Naive thymus-derived CD8-positive, alpha-beta T cell (primary cell): Measurements from ENCODE around the gene MMEL1. TPM values are rescaled to one million over a fixed set of nuclear protein-coding genes. Genes with fewer than 3 reads are reported as not detected.
"Not testable (repeated sequence)": the region's sequence is repeated elsewhere in the genome, so short reads cannot be mapped to it uniquely, and the experiment has no call there.

ENCODE experiments used
- ATAC-seq, 2 donors: fragments of 150-1000 bp; cut with Tn5 transposase in 1 of 2; sonication (Bioruptor Pico), chemical (Tn5 transposase) in 1 of 2; 1 replicate in 1 of 2; 2 replicates in 1 of 2; pipeline ENCODE4 v1.10.0; 2021; ENCODE audit warnings: mild to moderate bottlenecking in 2 of 2, moderate library complexity in 2 of 2
- POLR2A ChIA-PET: fragments of 350-600 bp; sonication (Branson Sonifier 250); formaldehyde crosslinking; loops from one replicate; lab custom pipeline; 2021; ENCODE audit warnings: antibody characterized with exemption; lab: Charles Lee
- DNase-seq, 10 donors: peaks; one replicate each; pipeline versions ENCODE4 v3.0.0 to v3.0.0-alpha.2; 2020 to 2022
- H3K27ac Mint-ChIP-seq, 10 donors: one replicate each; pipeline ENCODE4 v1.8.0; 2020 to 2022; ENCODE audit warnings: mild to moderate bottlenecking in 10 of 10, mixed read lengths in 10 of 10, moderate library complexity in 4 of 10, inconsistent platforms in 1 of 10
- H3K27me3 Mint-ChIP-seq, 5 donors: one replicate each; pipeline ENCODE4 v1.8.0; 2021 to 2022; ENCODE audit warnings: mixed read lengths in 5 of 5
- H3K36me3 Mint-ChIP-seq, 3 donors: one replicate each; pipeline ENCODE4 v1.8.0; 2020 to 2022; ENCODE audit warnings: mixed read lengths in 3 of 3, mild to moderate bottlenecking in 2 of 3, inconsistent platforms in 1 of 3
- H3K4me1 Mint-ChIP-seq, 4 donors: one replicate each; pipeline ENCODE4 v1.8.0; 2021 to 2022; ENCODE audit warnings: mixed read lengths in 4 of 4
- H3K4me3 Mint-ChIP-seq, 10 donors: one replicate each; pipeline ENCODE4 v1.8.0; 2020 to 2022; ENCODE audit warnings: mild to moderate bottlenecking in 10 of 10, mixed read lengths in 10 of 10, moderate library complexity in 6 of 10, inconsistent platforms in 1 of 10
- H3K9me3 Mint-ChIP-seq, 9 donors: one replicate each; pipeline ENCODE4 v1.8.0; 2020 to 2022; ENCODE audit warnings: mixed read lengths in 9 of 9, mild to moderate bottlenecking in 3 of 9, inconsistent platforms in 1 of 9, moderate library complexity in 1 of 9
- polyA plus RNA-seq, 3 donors: library from polyadenylated mRNA; unstranded; fragments of 300-500 nt; fragmentation: Illumina TruSeq; gene quantifications; one replicate each; pipeline ENCODE4 v1.2.3, GENCODE V29; 2021
- total RNA-seq, 8 experiments: library from RNA in 2 of 8; stranded (reverse) in 2 of 8; gene quantifications; one replicate each; pipeline ENCODE4 v1.2.3 and lab custom pipeline; 2021 to 2026

The MMEL1 gene, protein sequence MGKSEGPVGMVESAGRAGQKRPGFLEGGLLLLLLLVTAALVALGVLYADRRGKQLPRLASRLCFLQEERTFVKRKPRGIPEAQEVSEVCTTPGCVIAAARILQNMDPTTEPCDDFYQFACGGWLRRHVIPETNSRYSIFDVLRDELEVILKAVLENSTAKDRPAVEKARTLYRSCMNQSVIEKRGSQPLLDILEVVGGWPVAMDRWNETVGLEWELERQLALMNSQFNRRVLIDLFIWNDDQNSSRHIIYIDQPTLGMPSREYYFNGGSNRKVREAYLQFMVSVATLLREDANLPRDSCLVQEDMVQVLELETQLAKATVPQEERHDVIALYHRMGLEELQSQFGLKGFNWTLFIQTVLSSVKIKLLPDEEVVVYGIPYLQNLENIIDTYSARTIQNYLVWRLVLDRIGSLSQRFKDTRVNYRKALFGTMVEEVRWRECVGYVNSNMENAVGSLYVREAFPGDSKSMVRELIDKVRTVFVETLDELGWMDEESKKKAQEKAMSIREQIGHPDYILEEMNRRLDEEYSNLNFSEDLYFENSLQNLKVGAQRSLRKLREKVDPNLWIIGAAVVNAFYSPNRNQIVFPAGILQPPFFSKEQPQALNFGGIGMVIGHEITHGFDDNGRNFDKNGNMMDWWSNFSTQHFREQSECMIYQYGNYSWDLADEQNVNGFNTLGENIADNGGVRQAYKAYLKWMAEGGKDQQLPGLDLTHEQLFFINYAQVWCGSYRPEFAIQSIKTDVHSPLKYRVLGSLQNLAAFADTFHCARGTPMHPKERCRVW
- total RNA-seq: 1 to 10 TPM; 2.5 to 3.3 TPM
- polyA plus RNA-seq: 10 to 100 TPM in 1 of 3 donors, 1 to 10 TPM in 2; 6.0 to 18.9 (median 9.6) TPM
- 0 to 1.6 (median 0.61) reads per million in 6 experiments for total RNA-seq (lab: John Stamatoyannopoulos, UW)

DNA sequence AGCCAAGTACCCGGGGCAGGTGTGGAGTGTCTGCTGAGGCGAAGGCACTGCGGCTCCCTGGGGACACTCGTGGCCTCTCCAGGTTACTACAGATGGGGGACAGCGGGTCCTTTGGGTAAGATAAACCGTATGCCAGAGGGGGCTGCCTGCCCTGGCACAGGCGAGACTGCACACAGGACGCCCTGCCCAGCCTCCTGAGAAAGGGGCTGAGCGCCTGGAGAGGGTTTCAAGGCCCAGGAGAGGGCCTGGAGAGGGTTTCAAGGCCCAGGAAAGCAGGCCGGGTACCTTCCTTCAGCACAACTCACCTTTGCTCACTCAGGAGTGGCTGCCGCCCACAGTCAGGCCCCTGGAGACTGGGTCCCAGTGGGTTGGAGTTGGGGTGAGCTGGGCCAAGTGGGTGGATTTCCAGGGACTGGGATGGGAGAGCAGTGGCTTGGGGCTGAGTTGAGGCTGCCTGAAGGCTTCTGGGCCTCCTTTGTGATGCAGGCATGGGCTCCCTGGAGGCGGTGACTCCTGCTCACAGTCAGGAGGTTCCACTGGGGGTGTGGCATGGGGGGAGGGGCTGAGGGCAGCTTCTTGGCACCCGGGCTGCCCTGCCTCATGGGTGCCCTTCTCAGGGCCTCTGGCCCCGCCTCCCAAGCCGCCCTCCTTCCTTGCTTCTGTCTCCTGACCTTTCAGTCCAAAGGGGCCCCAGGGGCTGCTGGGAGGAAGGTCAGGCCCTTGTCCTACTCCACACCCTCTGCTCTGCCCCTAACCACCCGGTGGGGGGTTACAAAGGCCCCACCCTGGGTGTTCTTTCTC, at the start of gene MMEL1:
Gene MMEL1, minus strand, starts transcription at position 456 of the 801 bp plus-strand sequence. CDS start 3,532 bp downstream, outside the sequence.
- Mint-ChIP-seq H3K4me3 (peak within 1 kb of the TSS in 1 of 10 donors; percentile 43), H3K4me1 (peaks cover 9 to 33% (median 18%) of the 10 kb centered on the region in 4 donors), H3K9me3 (peaks cover 0 to 3% (median 0%) of the 10 kb centered on the region in 9 donors), H3K27ac (peak within 1 kb of the TSS in 3 of 10 donors; percentile 31 to 60 (median 38)), H3K27me3 (peaks cover 9 to 23% (median 12%) of the 10 kb centered on the region in 5 donors), H3K36me3 (no peaks in the 10 kb centered on the region)
- ATAC-seq: no peak
- POLR2A ChIA-PET: interaction anchor here (0.6 kb wide), 1 partner anchor 45 kb away, joined by 3 read pairs; no protein-coding TSS in a partner anchor
- DNase-seq: no peak

DNA sequence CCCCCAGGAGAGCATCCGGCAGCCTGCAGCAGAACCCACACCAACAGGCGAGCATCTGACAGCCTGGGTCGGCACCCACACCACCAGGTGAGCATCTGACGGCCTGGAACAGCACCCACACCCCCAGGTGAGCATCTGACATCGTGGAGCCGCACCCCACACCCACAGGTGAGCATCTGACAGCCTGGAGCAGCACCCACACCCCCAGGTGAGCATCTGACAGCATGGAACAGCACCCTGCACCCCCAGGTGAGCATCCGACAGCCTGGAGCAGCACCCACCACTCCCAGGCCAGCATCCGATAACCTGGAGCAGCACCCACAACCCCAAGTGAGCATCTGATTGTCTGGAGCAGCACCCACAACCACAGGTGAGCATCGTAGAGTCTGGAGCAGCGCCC, 43.9 kb upstream of the MMEL1 start:
- H3K27me3 Mint-ChIP-seq, H3K4me3 Mint-ChIP-seq, DNase-seq, H3K36me3 Mint-ChIP-seq, ATAC-seq, POLR2A ChIA-PET, H3K27ac Mint-ChIP-seq, H3K4me1 Mint-ChIP-seq, H3K9me3 Mint-ChIP-seq: not testable (repeated sequence)

DNA sequence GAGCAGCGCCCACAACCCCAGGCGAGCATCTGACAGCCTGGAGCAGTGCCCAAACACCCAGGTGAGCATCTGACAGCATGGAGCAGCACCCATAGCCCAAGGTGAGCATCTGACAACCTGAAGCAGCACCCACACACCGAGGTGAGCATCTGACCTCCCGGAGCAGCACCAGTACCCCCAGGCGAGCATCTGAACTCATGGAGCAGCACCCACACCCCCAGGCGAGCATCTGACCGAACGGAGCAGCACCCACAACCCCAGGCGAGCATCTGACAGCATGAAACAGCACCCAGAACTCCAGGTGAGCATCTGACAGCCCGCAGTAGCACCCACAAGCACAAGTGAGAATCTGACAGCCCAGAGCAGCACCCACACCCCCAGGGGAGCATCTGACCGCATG, 38.8 kb upstream of the MMEL1 start:
- ATAC-seq, H3K27ac Mint-ChIP-seq, POLR2A ChIA-PET, H3K4me1 Mint-ChIP-seq, H3K36me3 Mint-ChIP-seq, H3K9me3 Mint-ChIP-seq, H3K4me3 Mint-ChIP-seq, H3K27me3 Mint-ChIP-seq: not testable (repeated sequence)
- DNase-seq: peak in 2 of 10 donors; percentile 31 to 63

DNA sequence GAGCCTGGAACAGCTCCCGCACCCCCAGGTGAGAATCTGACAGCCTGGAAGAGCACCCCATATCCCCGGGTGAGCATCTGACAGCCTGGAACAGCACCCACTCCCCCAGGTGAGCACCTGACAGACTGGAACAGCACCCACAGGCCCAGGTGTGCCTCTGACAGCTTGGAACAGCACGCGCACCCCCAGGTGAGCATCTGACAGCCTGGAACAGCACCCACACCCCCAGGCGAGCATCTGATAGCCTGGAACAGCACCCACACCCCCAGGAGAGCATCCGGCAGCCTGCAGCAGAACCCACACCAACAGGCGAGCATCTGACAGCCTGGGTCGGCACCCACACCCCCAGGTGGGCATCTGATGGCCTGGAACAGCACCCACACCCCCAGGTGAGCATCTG, 27.0 kb upstream of the MMEL1 start:
- H3K27me3 Mint-ChIP-seq: peaks cover 5 to 13% (median 11%) of the 10 kb centered on the region in 5 donors
- ATAC-seq, H3K27ac Mint-ChIP-seq, H3K36me3 Mint-ChIP-seq, H3K4me1 Mint-ChIP-seq, POLR2A ChIA-PET, H3K9me3 Mint-ChIP-seq, H3K4me3 Mint-ChIP-seq: not testable (repeated sequence)
- DNase-seq: peak in 2 of 10 donors; percentile 43 to 55

DNA sequence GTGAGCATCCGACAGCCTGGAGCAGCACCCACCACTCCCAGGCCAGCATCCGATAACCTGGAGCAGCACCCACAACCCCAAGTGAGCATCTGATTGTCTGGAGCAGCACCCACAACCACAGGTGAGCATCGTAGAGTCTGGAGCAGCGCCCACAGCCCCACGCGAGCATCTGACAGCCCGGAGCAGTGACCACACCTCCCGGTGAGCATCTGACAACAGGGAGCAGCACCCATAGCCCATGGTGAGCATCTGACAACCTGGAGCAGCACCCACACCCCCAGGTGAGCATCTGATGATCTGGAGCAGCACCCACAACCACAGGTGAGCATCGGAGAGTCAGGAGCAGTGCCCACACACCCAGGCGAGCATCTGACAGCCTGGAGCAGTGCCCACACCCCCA, 25.1 kb upstream of the MMEL1 start:
- peaks cover 20 to 32% (median 30%) of the 10 kb centered on the region in 5 donors for H3K27me3 Mint-ChIP-seq
- H3K4me1 Mint-ChIP-seq: peaks cover 0 to 16% (median 1%) of the 10 kb centered on the region in 4 donors
- DNase-seq: peak in 1 of 10 donors; percentile 27
- H3K36me3 Mint-ChIP-seq, H3K27ac Mint-ChIP-seq, ATAC-seq, H3K9me3 Mint-ChIP-seq, POLR2A ChIA-PET, H3K4me3 Mint-ChIP-seq: not testable (repeated sequence)

DNA sequence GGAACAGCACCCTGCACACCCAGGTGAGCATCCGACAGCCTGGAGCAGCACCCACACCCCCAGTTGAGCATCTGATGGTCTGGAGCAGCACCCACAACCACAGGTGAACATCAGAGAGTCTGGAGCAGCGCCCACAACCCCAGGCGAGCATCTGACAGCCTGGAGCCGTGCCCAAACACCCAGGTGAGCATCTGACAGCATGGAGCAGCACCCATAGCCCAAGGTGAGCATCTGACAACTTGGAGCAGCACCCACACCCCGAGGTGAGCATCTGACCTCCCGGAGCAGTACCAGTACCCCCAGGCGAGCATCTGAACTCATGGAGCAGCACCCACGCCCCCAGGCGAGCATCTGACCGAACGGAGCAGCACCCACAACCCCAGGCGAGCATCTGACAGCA, 24.3 kb upstream of the MMEL1 start:
- peaks cover 0 to 19% (median 1%) of the 10 kb centered on the region in 4 donors for H3K4me1 Mint-ChIP-seq
- not testable (repeated sequence) for H3K9me3 Mint-ChIP-seq

DNA sequence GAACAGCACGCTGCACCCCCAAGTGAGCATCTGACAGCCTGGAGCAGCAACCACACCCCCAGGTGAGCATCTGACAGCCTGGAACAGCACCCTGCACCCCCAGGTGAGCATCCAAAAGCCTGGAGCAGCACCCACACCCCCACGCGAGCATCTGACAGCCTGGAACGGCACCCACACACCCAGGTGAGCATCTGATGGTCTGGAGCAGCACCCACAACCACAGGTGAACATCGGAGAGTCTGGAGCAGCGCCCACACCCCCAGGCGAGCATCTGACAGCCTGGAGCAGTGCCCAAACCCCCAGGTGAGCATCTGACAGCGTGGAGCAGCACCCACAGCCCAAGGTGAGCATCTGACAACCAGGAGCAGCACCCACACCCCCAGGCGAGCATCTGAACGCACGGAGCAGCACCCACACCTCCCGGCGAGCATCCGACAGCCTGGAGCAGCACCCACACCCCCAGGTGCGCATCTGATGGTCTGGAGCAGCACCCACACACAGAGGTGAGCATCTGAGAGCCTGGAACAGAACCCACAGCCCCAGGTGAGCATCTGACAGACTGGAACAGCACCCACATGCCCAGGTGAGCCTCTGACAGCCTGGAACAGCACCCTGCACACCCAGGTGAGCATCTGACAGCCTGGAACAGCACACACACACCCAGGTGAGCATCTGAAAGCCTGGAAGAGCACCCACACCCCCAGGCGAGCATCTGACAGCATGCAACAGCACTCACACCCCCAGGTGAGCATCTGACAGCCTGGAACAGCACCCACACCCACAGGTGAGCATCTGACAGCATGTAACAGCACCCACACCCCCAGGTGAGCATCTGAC, 23.0 kb upstream of the MMEL1 start:
- peaks cover 0 to 20% (median 1%) of the 10 kb centered on the region in 4 donors for H3K4me1 Mint-ChIP-seq
- peak overlapping the region in 1 of 10 donors; percentile 40 for H3K27ac Mint-ChIP-seq
- H3K9me3 Mint-ChIP-seq, H3K36me3 Mint-ChIP-seq, ATAC-seq, POLR2A ChIA-PET, H3K4me3 Mint-ChIP-seq: not testable (repeated sequence)
- peak in 3 of 10 donors; percentile 2 to 77 (median 34) for DNase-seq
- H3K27me3 Mint-ChIP-seq: peaks cover 22 to 48% (median 40%) of the 10 kb centered on the region in 5 donors

More for the DNA sequence above, 24.3 kb upstream of the MMEL1 start:
- peaks cover 21 to 40% (median 38%) of the 10 kb centered on the region in 5 donors for H3K27me3 Mint-ChIP-seq
- H3K4me3 Mint-ChIP-seq, POLR2A ChIA-PET, DNase-seq, ATAC-seq, H3K36me3 Mint-ChIP-seq, H3K27ac Mint-ChIP-seq: not testable (repeated sequence)

DNA sequence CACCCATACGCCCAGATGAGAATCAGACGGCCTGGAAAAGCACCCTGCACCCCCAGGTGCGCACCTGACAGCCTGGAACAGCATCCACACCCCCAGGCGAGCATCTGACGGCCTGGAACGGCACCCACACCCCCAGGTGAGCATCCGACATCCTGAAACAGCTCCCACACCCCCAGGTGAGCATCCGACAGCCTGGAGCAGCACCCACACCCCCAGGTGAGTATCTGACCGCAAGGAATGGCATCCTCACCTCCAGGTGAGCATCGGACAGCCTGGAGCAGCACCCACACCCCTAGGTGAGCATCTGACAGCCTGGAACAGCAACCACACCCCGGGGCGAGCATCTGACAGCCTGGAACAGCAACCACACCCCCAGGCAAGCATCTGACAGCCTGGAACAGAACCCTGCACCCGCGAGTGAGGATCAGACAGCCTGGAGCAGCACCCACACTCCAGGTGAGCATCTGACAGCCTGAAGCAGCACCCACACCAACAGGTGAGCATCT, 21.7 kb upstream of the MMEL1 start:
- H3K27me3 Mint-ChIP-seq: peaks cover 22 to 47% (median 40%) of the 10 kb centered on the region in 5 donors
- peaks cover 0 to 20% (median 1%) of the 10 kb centered on the region in 4 donors for H3K4me1 Mint-ChIP-seq
- H3K9me3 Mint-ChIP-seq, POLR2A ChIA-PET, H3K36me3 Mint-ChIP-seq, ATAC-seq, H3K4me3 Mint-ChIP-seq: not testable (repeated sequence)
- peak overlapping the region in 2 of 10 donors; percentile 41 to 60 for H3K27ac Mint-ChIP-seq
- DNase-seq: peak in 2 of 10 donors; percentile 41 to 73

DNA sequence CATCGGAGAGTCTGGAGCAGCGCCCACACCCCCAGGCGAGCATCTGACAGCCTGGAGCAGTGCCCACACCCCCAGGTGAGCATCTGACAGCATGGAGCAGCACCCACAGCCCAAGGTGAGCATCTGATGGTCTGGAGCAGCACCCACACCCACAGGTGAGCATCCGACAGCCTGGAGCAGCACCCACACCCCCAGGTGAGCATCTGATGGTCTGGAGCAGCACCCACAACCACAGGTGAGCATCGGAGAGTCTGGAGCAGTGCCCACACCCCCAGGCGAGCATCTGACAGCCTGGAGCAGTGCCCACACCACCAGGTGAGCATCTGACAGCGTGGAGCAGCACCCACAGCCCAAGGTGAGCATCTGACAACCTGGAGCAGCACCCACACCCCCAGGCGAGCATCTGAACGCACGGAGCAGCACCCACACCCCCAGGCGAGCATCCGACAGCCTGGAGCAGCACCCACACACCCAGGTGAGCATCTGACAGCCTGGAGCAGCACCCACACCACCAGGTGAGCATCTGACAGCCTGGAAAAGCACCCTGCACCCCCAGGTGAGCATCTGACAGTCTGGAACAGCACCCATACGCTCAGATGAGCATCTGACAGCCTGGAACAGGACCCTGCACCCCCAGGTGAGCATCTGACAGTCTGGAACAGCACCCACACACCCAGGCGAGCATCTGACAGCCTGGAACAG, 21.1 kb upstream of the MMEL1 start:
- H3K4me3 Mint-ChIP-seq, H3K36me3 Mint-ChIP-seq, H3K9me3 Mint-ChIP-seq, POLR2A ChIA-PET, ATAC-seq: not testable (repeated sequence)
- Mint-ChIP-seq H3K27ac (peak overlapping the region in 3 of 10 donors; percentile 16 to 67 (median 41)), H3K4me1 (peaks cover 0 to 20% (median 1%) of the 10 kb centered on the region in 4 donors), H3K27me3 (peaks cover 22 to 47% (median 40%) of the 10 kb centered on the region in 5 donors)
- DNase-seq: peak in 2 of 10 donors; percentile 58 to 84

DNA sequence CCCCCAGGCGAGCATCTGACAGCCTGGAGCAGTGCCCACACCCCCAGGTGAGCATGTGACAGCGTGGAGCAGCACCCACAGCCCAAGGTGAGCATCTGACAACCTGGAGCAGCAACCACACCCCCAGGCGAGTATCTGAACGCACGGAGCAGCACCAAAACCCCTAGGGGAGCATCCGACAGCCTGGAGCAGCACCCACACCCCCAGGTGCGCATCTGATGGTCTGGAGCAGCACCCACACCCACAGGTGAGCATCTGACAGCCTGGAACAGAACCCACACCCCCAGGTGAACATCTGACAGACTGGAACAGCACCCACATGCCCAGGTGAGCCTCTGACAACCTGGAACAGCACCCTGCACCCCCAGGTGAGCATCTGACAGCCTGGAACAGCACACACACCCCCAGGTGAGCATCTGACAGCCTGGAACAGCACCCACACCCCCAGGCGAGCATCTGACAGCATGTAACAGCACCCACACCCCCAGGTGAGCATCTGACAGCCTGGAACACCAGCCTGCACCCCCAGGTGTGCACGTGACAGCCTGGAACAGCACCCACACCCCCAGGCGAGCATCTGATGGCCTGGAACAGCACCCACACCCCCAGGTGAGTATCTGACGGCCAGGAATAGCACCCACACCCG, 20.2 kb upstream of the MMEL1 start:
- Mint-ChIP-seq H3K27ac (peak overlapping the region in 3 of 10 donors; percentile 9 to 60 (median 41)), H3K27me3 (peaks cover 22 to 47% (median 40%) of the 10 kb centered on the region in 5 donors), H3K4me1 (peaks cover 0 to 20% (median 1%) of the 10 kb centered on the region in 4 donors)
- ATAC-seq, H3K36me3 Mint-ChIP-seq, H3K4me3 Mint-ChIP-seq, H3K9me3 Mint-ChIP-seq, POLR2A ChIA-PET: not testable (repeated sequence)
- DNase-seq: peak in 2 of 10 donors; percentile 40 to 80
